NCI-H2081 treated with DMSO at 0.1 percent for 48 hours (cell line): ENCODE measurements around the gene MYO3A.
"Not testable (repeated sequence)": the region's sequence is repeated elsewhere in the genome, so short reads cannot be mapped to it uniquely, and the experiment has no call there.

Experiments used
- DNase-seq: peaks from one replicate; lab custom pipeline; 2025; lab: John Stamatoyannopoulos, UW

MYO3A gene

GRCh38 chr10:26085549-26085948, 151.5 kb downstream of the MYO3A start:
- DNase-seq = no peak

GRCh38 chr10:26087666-26088065, 153.6 kb downstream of the MYO3A start:
- no peak for DNase-seq

- no peak for DNase-seq
Observed at GRCh38 chr10:26090026-26090425, 156.0 kb downstream of the MYO3A start.

- DNase-seq = no peak
Observed at GRCh38 chr10:26090762-26091161, 156.7 kb downstream of the MYO3A start.

- no peak for DNase-seq
Observed at GRCh38 chr10:26093229-26093628, 159.2 kb downstream of the MYO3A start.

- DNase-seq = no peak
Observed at GRCh38 chr10:26095781-26096180, 161.8 kb downstream of the MYO3A start.

- DNase-seq = not testable (repeated sequence)
Observed at GRCh38 chr10:26097549-26097948, 163.5 kb downstream of the MYO3A start.

GRCh38 chr10:26112532-26112931, 178.5 kb downstream of the MYO3A start:
- DNase-seq = no peak

GRCh38 chr10:26138613-26139012, 204.6 kb downstream of the MYO3A start:
- DNase-seq = no peak

GRCh38 chr10:26156019-26156418, 222.0 kb downstream of the MYO3A start:
- no peak for DNase-seq

- no peak for DNase-seq
Observed at GRCh38 chr10:26157734-26158133, 223.7 kb downstream of the MYO3A start.

- DNase-seq = no peak
Observed at GRCh38 chr10:26169466-26169865, 235.4 kb downstream of the MYO3A start.

GRCh38 chr10:26172131-26172530, 238.1 kb downstream of the MYO3A start:
- no peak for DNase-seq

- no peak for DNase-seq
Observed at GRCh38 chr10:26173837-26174236, 239.8 kb downstream of the MYO3A start.

GRCh38 chr10:26177341-26177740, 243.3 kb downstream of the MYO3A start:
- DNase-seq = no peak

GRCh38 chr10:26194275-26194674, 260.2 kb downstream of the MYO3A start:
- DNase-seq = no peak

GRCh38 chr10:26197248-26197647, 263.2 kb downstream of the MYO3A start:
- no peak for DNase-seq

GRCh38 chr10:26198119-26198518, 264.1 kb downstream of the MYO3A start:
- DNase-seq = no peak

GRCh38 chr10:26199841-26200240, 265.8 kb downstream of the MYO3A start:
- peak; percentile 4 for DNase-seq

- DNase-seq = no peak
Observed at GRCh38 chr10:26205223-26205622, 271.2 kb downstream of the MYO3A start.

GRCh38 chr10:26211781-26212444, 277.9 kb downstream of the MYO3A start:
- no peak for DNase-seq

GRCh38 chr10:26212511-26212910, 278.5 kb downstream of the MYO3A start:
- DNase-seq = no peak

- no peak for DNase-seq
Observed at GRCh38 chr10:26213157-26213800, 279.2 kb downstream of the MYO3A start.

GRCh38 chr10:26214004-26214403, 280.0 kb downstream of the MYO3A start:
- DNase-seq = peak; percentile 79
